Measurements from ENCODE around the gene ORMDL1.

- TF ChIP-seq CTCF (IDR thresholded peaks at IDR 0.05; ENCODE audit: low read length) (no peak), EZH2 (IDR thresholded peaks at IDR 0.05; ENCODE audit: borderline replicate concordance, low read length) (no peak)
Observed at GRCh38 chr2:189794310-189794709, 10.2 kb upstream of the ORMDL1 start.

Data from OCI-LY1 (cell line).